ENCODE results near the gene GAGE1. TPM values are rescaled to one million over a fixed set of nuclear protein-coding genes. Genes with fewer than 3 reads are reported as not detected.

The GAGE1 gene
- total and polyA plus RNA-seq, 2 of the 13 experiments (the other 11 are each of a cell fraction or from before 2014, with no cell fraction given) = not detected

DNA sequence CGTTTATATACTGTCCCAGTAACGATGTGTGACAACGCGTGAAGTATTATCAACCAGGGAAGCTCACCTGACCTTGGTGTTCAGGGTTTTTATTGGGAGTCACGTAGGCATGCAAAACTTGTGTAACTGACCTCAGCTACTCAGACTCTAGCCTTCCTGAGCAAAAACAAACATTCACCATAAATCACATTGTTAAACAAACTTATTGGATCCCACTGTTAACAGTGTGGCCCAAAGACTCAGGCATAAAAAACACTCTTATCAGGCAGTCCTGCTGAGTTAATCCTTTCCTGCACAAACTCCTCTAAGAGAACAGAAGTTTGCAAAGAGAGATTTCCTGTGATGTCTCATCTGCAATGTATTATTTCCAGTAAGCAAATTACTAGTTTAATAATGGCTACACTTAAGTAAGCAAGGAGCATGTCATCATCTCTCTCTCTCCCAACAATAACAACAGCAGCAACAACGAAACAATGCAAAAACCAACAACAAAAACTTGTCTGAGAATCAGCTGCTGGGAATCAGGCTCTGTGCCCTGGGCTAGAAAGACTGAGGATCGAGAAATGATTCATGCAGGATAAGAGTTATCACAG, 12.0 kb downstream of the GAGE1 start (continued):
- peak; percentile 47; the same call in 1 of the 2 replicates for TF ChIP-seq ZNF609 (CRISPR knock-in tag; IDR thresholded peaks at IDR 0.05; ENCODE audit: borderline replicate concordance)
- no peak for TF ChIP-seq USF2 (IDR thresholded peaks at IDR 0.05; ENCODE audit: low read depth, low read length)
- peak; percentile 31; the same call in 1 of the 2 replicates for TF ChIP-seq USF2 (CRISPR knock-in tag; IDR thresholded peaks at IDR 0.05; ENCODE audit: borderline replicate concordance)
- TF ChIP-seq PHF8 (CRISPR knock-in tag; IDR thresholded peaks at IDR 0.05) = no peak
- peak; percentile 28; the same call in 1 of the 2 replicates for TF ChIP-seq BCL6 (CRISPR knock-in tag; IDR thresholded peaks at IDR 0.05)
- TF ChIP-seq HNF4A (CRISPR knock-in tag; IDR thresholded peaks at IDR 0.05) = peak; percentile 34

All from HepG2 (cell line).